ENCODE data around the gene YPEL1. TPM values are rescaled to one million over a fixed set of nuclear protein-coding genes. Genes with fewer than 3 reads are reported as not detected.

Gene YPEL1
- polyA plus RNA-seq, 3 donors = 1.0 to 2.3 (median 2.0) TPM

- no peak overlapping the region for H3K4me2 ChIP-seq (replicated peaks; ENCODE audit: extremely low read depth, low read length, poor library complexity, severe bottlenecking)
- TF ChIP-seq, protein P1, sequence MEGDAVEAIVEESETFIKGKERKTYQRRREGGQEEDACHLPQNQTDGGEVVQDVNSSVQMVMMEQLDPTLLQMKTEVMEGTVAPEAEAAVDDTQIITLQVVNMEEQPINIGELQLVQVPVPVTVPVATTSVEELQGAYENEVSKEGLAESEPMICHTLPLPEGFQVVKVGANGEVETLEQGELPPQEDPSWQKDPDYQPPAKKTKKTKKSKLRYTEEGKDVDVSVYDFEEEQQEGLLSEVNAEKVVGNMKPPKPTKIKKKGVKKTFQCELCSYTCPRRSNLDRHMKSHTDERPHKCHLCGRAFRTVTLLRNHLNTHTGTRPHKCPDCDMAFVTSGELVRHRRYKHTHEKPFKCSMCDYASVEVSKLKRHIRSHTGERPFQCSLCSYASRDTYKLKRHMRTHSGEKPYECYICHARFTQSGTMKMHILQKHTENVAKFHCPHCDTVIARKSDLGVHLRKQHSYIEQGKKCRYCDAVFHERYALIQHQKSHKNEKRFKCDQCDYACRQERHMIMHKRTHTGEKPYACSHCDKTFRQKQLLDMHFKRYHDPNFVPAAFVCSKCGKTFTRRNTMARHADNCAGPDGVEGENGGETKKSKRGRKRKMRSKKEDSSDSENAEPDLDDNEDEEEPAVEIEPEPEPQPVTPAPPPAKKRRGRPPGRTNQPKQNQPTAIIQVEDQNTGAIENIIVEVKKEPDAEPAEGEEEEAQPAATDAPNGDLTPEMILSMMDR (IDR thresholded peaks at IDR 0.05) = no peak
- no peak for DNase-seq
- H3K79me2 ChIP-seq (ENCODE audit: insufficient read depth, low read length) = no peaks in the 10 kb centered on the region
- intact Hi-C loops (cut with micrococcal nuclease) = no loop called here
- H3K4me3 ChIP-seq (replicated peaks in 1 of 3; ENCODE audit: low read depth in 2 of 3, low read length in 3 of 3) = no peak overlapping the region
- H4K20me1 ChIP-seq (ENCODE audit: insufficient read depth, low read length) = no peaks in the 10 kb centered on the region
- Mint-ChIP-seq H3K4me1 (no peaks in the 10 kb centered on the region), H3K9me3 (no peaks in the 10 kb centered on the region), H3K27ac (peak overlapping the region in 1 of 7 donors; percentile 6), H3K36me3 (peaks cover 76 to 92% of the 10 kb centered on the region in 2 donors), H3K4me3 (no peak overlapping the region), H3K27me3 (ENCODE audit: low read depth in 3 of 3) (no peaks in the 10 kb centered on the region)
- no peaks in the 10 kb centered on the region for H3K4me1 ChIP-seq (ENCODE audit: control insufficient read depth in 1 of 2, insufficient read depth in 2 of 2, low read length in 2 of 2)
- no peaks in the 10 kb centered on the region for H3K9me3 ChIP-seq (replicated peaks in 1 of 2; ENCODE audit: control insufficient read depth in 1 of 2, insufficient read depth in 1 of 2, low read length in 2 of 2)
- 99% methylated on average over 17 of the region's 19 CpGs for WGBS (ENCODE audit: insufficient coverage)
- no peaks in the 10 kb centered on the region for H3K27me3 ChIP-seq (ENCODE audit: control insufficient read depth in 2 of 2, insufficient read depth in 2 of 2, low read length in 2 of 2)
- H3K36me3 ChIP-seq (replicated peaks in 1 of 2; ENCODE audit: control insufficient read depth in 1 of 2, insufficient read depth in 2 of 2, low read length in 2 of 2) = peaks cover 86 to 90% of the 10 kb centered on the region in 2 donors
- no peak overlapping the region for H3K27ac ChIP-seq (ENCODE audit: low read depth in 1 of 2, low read length in 2 of 2)
- no peak overlapping the region for H3K9ac ChIP-seq (ENCODE audit: insufficient read depth, low read length, poor library complexity, severe bottlenecking)
- H2AFZ ChIP-seq (ENCODE audit: insufficient read depth, low read depth, low read length, poor library complexity, severe bottlenecking) = no peak overlapping the region
Observed at GRCh38 chr22:21684492-21685163, 51.0 kb downstream of the YPEL1 start.

- no peak overlapping the region for H2AFZ ChIP-seq (ENCODE audit: insufficient read depth, low read depth, low read length, poor library complexity, severe bottlenecking)
- DNase-seq = no peak
- no peaks in the 10 kb centered on the region for H3K27me3 ChIP-seq (ENCODE audit: control insufficient read depth in 2 of 2, insufficient read depth in 2 of 2, low read length in 2 of 2)
- Mint-ChIP-seq H3K4me3 (no peak overlapping the region), H3K36me3 (peaks cover 69 to 87% of the 10 kb centered on the region in 2 donors), H3K9me3 (no peaks in the 10 kb centered on the region), H3K27ac (no peak overlapping the region), H3K27me3 (ENCODE audit: low read depth in 3 of 3) (no peaks in the 10 kb centered on the region), H3K4me1 (no peaks in the 10 kb centered on the region)
- WGBS (ENCODE audit: insufficient coverage) = 100% methylated on average over 7 of the region's 7 CpGs
- H3K4me2 ChIP-seq (replicated peaks; ENCODE audit: extremely low read depth, low read length, poor library complexity, severe bottlenecking) = no peak overlapping the region
- H3K9me3 ChIP-seq (replicated peaks in 1 of 2; ENCODE audit: control insufficient read depth in 1 of 2, insufficient read depth in 1 of 2, low read length in 2 of 2) = no peaks in the 10 kb centered on the region
- no peak overlapping the region for H3K9ac ChIP-seq (ENCODE audit: insufficient read depth, low read length, poor library complexity, severe bottlenecking)
- intact Hi-C loops (cut with micrococcal nuclease) = no loop called here
- H3K4me1 ChIP-seq (ENCODE audit: control insufficient read depth in 1 of 2, insufficient read depth in 2 of 2, low read length in 2 of 2) = no peaks in the 10 kb centered on the region
- TF ChIP-seq, protein P1 (IDR thresholded peaks at IDR 0.05) = no peak
- H3K79me2 ChIP-seq (ENCODE audit: insufficient read depth, low read length) = no peaks in the 10 kb centered on the region
- H4K20me1 ChIP-seq (ENCODE audit: insufficient read depth, low read length) = no peaks in the 10 kb centered on the region
- H3K36me3 ChIP-seq (replicated peaks in 1 of 2; ENCODE audit: control insufficient read depth in 1 of 2, insufficient read depth in 2 of 2, low read length in 2 of 2) = peaks cover 80 to 81% of the 10 kb centered on the region in 2 donors
- H3K27ac ChIP-seq (ENCODE audit: low read depth in 1 of 2, low read length in 2 of 2) = no peak overlapping the region
- no peak overlapping the region for H3K4me3 ChIP-seq (replicated peaks in 1 of 3; ENCODE audit: low read depth in 2 of 3, low read length in 3 of 3)
Observed at GRCh38 chr22:21683401-21683811, 52.2 kb downstream of the YPEL1 start.

All from CD14-positive monocyte (primary cell).